Activated CD4-positive, alpha-beta T cell treated with anti-CD3 and anti-CD28 coated beads, Interleukin-2, Interleukin-6, amounts not matched to agents 100 ng/mL and 50 ng/mL, durations not matched to agents 16 hours and 8 hours (primary cell): ENCODE data around the gene CDC14B.
A peak's percentile ranks its signal among the peaks of the same experiment; 100 is the strongest.

Experiments used
- DNase-seq: peaks from one replicate; pipeline ENCODE4 v3.0.0-alpha.2; 2020

CDC14B gene

DNA sequence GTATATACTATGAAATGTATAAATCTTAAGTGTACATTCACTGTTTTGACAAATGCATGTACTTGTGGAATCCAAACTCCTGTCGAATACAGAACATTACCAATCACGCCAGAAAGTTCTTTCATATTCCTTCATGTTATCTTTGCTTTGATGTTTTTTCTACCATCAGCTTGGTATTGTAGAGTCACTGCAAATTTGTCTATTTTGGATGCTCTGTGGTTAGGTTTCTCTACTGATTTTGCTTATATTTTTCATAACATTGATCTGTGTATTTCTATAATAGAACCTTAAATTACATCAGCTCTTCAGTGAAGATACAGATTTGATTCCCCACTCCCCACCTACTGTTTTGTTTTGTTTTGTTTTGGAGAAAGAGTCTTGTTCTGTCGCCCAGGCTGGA, 138.9 kb downstream of the CDC14B start:
- DNase-seq: no peak

DNA sequence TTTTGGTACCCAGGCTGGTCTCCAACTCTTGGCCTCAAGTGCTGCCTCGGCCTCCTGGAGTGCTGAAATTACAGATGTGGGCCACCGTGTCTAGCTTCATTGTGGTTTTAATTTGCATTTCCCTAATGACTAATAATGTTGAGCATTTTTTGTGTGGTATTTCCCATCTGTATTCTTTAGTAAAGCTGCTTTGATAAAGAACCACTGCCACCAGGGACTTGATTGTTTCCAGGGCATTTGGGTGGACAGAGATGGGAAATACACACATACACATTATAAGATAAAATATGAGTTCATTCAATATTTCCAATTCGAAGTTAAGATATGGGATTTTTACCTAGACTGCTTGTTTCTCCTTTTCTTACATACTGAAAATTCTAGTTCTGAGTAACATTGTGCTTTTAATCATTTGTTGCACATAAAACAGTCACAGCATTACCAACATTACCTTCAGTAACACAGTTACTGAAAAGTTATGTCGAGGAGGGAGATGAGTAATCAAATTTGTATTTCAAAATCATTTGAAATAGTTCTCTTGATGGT, 140.7 kb downstream of the CDC14B start:
- peak; percentile 77 for DNase-seq

DNA sequence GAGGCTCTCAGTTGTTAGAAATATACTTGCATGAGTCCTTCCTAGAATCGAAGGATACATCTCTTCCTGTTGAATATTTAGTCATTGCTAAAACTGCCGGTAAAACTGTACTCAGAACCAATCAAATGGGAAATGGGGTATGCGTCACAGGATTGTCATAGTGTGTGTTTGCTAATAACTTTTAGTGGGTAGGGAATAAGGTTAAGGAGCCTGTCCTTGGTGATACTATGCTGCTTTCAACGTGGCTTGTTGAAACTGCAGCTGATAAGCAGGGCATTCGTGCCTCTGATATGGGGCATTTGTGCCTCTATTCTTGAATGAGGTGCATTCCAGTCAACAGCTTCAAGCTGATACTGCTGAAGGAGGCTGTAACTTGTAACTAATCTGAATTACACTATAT, 143.1 kb downstream of the CDC14B start:
- peak; percentile 80 for DNase-seq

DNA sequence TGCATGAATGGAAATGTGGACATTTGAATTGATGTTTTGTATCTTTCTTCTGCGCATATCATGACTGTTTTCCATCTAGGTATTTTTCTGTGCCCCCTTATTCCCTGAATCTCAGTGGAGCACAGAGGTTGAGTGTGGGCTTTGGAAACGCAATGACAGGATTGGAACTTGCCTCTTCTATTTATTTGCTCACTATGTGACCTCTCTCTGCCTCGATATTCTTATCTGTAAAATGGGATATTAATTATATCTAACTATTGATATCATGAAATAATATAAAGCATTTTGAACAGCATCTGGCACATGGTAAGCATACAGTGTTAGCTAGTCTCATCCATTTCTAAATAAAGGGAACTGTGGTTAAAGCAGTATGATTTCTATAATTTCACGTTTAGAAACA, 143.6 kb downstream of the CDC14B start:
- DNase-seq: no peak

- no peak for DNase-seq
These were observed 151.9 kb downstream of the CDC14B start for GRCh38 chr9:96467784-96468183.

- DNase-seq: no peak
These were observed 155.2 kb downstream of the CDC14B start for GRCh38 chr9:96464426-96464825.

DNA sequence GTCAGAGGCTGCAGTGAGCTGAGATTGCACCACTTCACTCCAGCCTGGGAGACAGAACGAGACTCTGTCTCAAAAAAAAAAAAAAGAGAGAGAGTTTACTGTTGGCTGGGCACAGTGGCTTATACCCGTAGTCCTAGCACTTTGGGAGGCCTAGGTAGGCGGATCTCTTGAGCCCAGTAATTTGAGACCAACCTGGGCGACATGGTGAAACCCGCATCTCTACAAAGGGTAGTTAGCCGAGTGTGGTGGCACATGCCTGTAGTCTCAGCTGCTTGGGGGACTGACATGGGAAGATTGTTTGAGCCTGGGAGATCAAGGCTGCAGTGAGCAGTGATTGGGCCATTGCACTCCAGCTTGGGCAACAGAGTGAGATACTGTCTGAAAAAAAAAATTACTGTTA, 157.1 kb downstream of the CDC14B start:
- no peak for DNase-seq

GRCh38 chr9:96461336-96461735, 158.3 kb downstream of the CDC14B start:
- no peak for DNase-seq

DNA sequence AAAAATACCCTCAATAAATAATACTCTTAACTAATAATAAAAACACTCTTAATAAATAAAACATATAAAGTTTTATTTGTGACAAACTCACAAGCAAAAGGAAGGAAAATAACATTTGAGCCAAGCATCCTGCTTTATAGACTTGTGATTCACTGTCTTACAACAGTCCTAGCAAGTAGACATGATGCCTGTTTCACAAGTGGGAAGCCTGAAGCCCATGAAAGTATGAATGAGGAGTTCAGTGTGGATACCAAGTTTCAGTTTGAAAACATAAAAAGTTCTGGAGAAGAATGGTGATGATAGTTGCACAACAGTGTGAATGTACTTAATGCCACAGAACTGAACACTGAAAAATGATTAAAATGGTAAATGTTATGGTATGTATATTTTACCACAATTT, 158.8 kb downstream of the CDC14B start:
- DNase-seq: no peak

DNA sequence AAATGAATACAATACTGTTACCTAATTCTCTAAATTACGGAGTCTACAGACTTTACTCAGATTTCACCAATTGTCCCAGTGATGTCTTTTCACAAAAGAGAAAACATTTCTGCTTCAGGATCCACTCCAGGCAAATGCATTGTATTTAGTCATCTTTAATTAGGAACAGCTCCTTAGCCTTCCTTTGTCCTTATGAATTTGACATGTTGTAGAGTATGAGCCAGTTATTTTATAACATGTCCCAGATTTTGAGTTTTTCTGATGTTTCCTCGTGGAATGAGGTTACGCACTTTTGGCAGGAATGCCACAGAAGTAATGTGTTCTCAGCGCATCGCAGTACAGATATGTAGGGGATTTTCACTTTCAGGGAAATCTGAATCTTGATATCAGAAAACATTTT, 159.2 kb downstream of the CDC14B start:
- DNase-seq: no peak

DNA sequence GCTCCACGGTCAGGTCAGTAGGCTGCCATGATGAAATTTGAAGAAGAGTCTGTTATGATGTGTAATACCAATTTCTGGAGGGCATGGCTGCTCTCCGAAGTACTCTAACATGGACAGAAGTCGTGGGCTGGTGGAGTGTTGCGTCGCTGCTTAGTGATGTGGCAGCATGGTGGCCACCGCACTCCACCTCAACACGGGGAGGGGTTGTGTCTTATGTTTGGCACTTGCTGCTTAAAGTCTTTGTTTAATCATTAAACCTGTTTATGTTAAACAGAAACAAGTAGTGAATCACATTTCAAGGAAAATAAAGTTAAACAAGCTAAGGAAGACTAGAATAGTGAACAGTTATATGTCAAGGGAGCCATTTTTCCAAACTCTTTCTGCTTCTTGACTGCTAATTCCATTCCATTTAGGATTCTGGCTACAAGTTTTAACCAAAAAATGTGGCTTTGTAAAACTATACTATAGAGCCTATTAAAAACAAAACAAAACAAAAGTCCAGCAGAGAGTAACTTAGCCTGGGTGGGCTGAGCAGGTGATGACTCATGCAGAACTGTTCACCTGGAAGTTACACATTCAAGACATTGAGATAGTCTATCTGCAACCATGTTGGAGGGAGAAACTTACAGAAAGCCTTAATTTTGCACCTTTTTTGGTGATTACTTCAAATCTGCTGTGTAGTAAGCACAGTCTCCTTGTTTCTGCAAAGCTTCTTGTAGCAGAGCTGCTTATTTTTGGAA, 160.2 kb downstream of the CDC14B start:
- DNase-seq: no peak

- DNase-seq: no peak
These were observed 161.4 kb downstream of the CDC14B start for GRCh38 chr9:96458226-96458625.

GRCh38 chr9:96457266-96457665, 162.4 kb downstream of the CDC14B start:
- no peak for DNase-seq

DNA sequence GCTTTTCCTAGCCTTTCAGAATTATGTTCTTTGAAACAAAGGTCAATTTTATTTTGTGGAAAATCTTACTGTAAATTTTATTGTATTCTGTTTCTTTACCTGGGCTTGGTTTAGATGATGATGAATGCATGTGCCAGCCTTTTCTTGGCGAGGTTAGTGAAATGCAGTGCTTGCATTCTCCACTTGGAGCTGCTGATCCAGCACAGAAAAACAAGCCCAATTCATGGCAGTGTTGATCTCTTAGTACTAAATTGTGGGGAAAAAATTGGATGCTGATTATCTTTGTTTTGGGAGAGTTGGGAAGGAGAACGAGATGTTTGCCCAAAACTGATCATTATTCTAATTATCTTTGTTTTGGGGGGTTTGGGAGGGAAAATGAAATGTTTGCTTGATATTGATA, 166.0 kb downstream of the CDC14B start:
- DNase-seq: peak; percentile 24

- peak; percentile 34 for DNase-seq
These were observed 168.8 kb downstream of the CDC14B start for GRCh38 chr9:96450613-96451528.
